BJ (cell line): ENCODE measurements around the gene CLTC. TPM values are rescaled to one million over a fixed set of nuclear protein-coding genes. Genes with fewer than 3 reads are reported as not detected.

ENCODE experiments used
- CTCF ChIA-PET: fragments of 350-600 bp; formaldehyde crosslinking; extraction: SDS; loops from one replicate; lab custom pipeline; 2021; ENCODE audit warnings: antibody characterized with exemption, inconsistent platforms; lab: Yijun Ruan, JAX
- POLR2A ChIA-PET: fragments of 300-600 bp; sonication (Branson Sonifier 250); formaldehyde crosslinking; extraction: SDS; loops from one replicate; lab custom pipeline; 2021; ENCODE audit warnings: antibody characterized with exemption; lab: Charles Lee
- DNase-seq: peaks from one replicate; pipeline ENCODE4 v3.0.0-alpha.2; 2011; ENCODE audit warnings: low read depth
- H3K27me3 ChIP-seq: 2 replicates; pipeline ENCODE4 v1.6.0; 2011; ENCODE audit warnings: low read length; ENCODE audit not compliant: control insufficient read depth, insufficient read depth
- H3K36me3 ChIP-seq: 2 replicates; pipeline ENCODE4 v1.5.1; 2011; ENCODE audit warnings: low read length; ENCODE audit not compliant: control insufficient read depth, insufficient read depth
- H3K4me3 ChIP-seq: 2 replicates; pipeline ENCODE4 v1.5.1; 2011; ENCODE audit warnings: low read depth, mild to moderate bottlenecking, control low read depth, low read length
- polyA plus RNA-seq: library from polyadenylated mRNA; depleted of rRNA; stranded (reverse); fragments of >200 nt; gene quantifications from 2 replicates; pipeline ENCODE4 v1.2.3, GENCODE V29; 2011
- TF ChIP-seq, protein P1 (sequence below): IDR thresholded peaks from 2 replicates; pipeline ENCODE4 v1.5.1; 2011; ENCODE audit warnings: low read depth, mild to moderate bottlenecking, control low read depth, inconsistent platforms, low read length, moderate library complexity; ENCODE audit not compliant: insufficient read depth

Gene CLTC
- polyA plus RNA-seq, 1 experiment = 149 TPM

DNA sequence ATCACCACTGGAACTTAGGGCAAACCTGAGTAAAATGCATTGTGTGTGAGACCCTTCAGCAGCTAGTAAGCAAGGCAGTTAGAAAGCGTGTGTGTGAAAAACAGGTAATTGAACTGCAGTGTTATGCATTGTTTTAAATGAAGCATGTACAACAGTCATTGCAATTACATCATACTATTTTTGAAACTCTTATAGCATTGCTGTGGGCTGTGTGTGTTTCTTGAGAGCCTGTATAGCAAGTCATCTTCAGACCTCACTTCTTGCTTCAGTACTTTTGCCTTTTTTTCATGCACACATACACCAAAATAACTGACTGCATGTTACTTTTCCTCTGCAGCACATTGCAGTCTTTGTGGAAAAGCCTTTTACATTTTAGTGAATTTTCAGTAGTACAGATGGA lies 68.3 kb downstream of the CLTC start:
- DNase-seq = no peak
- H3K27me3 ChIP-seq = no peaks in the 10 kb centered on the region
- TF ChIP-seq, protein P1, sequence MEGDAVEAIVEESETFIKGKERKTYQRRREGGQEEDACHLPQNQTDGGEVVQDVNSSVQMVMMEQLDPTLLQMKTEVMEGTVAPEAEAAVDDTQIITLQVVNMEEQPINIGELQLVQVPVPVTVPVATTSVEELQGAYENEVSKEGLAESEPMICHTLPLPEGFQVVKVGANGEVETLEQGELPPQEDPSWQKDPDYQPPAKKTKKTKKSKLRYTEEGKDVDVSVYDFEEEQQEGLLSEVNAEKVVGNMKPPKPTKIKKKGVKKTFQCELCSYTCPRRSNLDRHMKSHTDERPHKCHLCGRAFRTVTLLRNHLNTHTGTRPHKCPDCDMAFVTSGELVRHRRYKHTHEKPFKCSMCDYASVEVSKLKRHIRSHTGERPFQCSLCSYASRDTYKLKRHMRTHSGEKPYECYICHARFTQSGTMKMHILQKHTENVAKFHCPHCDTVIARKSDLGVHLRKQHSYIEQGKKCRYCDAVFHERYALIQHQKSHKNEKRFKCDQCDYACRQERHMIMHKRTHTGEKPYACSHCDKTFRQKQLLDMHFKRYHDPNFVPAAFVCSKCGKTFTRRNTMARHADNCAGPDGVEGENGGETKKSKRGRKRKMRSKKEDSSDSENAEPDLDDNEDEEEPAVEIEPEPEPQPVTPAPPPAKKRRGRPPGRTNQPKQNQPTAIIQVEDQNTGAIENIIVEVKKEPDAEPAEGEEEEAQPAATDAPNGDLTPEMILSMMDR = no peak
- ChIA-PET CTCF (no interaction called here), POLR2A (no interaction called here)
- H3K36me3 ChIP-seq = peaks cover 4% of the 10 kb centered on the region
- no peak overlapping the region for H3K4me3 ChIP-seq

DNA sequence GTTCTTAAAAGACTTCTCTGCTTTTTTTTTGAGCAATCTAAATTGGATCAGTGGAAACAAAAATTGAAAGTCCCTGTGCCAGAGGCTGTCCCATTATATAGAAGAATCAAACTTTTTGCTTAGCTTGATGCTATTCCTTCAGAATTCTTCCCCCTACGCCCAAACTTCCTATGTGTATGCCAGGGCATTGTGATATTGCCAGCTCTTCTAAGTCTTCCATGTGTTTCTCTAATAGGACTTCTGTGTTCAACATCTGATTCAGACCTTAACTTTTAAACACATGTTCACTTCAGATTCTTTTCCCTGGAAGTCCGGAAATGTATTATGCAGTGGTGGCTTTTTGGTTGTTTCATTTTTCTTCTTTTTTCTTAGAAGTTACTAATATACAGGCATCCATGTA lies 68.8 kb downstream of the CLTC start:
- DNase-seq = no peak
- TF ChIP-seq, protein P1 = no peak
- CTCF ChIA-PET = no interaction called here
- H3K4me3 ChIP-seq = no peak overlapping the region
- peaks cover 5% of the 10 kb centered on the region for H3K36me3 ChIP-seq
- no peaks in the 10 kb centered on the region for H3K27me3 ChIP-seq
- POLR2A ChIA-PET = no interaction called here

- peaks cover 17% of the 10 kb centered on the region for H3K36me3 ChIP-seq
- TF ChIP-seq, protein P1 = no peak
- CTCF ChIA-PET = no interaction called here
These were observed 73.9 kb downstream of the CLTC start for GRCh38 chr17:59693582-59693981.

GRCh38 chr17:59694344-59694743 lies 74.6 kb downstream of the CLTC start:
- TF ChIP-seq, protein P1 = no peak
- Histone ChIP-seq H3K4me3 (no peak overlapping the region), H3K27me3 (no peaks in the 10 kb centered on the region), H3K36me3 (peaks cover 19% of the 10 kb centered on the region)
- DNase-seq = no peak
- ChIA-PET CTCF (no interaction called here), POLR2A (no interaction called here)

More at GRCh38 chr17:59693582-59693981, 73.9 kb downstream of the CLTC start:
- H3K4me3 ChIP-seq = no peak overlapping the region
- no peaks in the 10 kb centered on the region for H3K27me3 ChIP-seq
- no peak for DNase-seq
- POLR2A ChIA-PET = no interaction called here

GRCh38 chr17:59695945-59696681 lies 76.4 kb downstream of the CLTC start:
- TF ChIP-seq, protein P1 = no peak
- POLR2A ChIA-PET = no interaction called here
- H3K36me3 ChIP-seq = peaks cover 19% of the 10 kb centered on the region
- no peaks in the 10 kb centered on the region for H3K27me3 ChIP-seq
- DNase-seq = no peak
- H3K4me3 ChIP-seq = no peak overlapping the region
- CTCF ChIA-PET = no interaction called here
